ENCODE measurements around the gene DDAH2.

DNA sequence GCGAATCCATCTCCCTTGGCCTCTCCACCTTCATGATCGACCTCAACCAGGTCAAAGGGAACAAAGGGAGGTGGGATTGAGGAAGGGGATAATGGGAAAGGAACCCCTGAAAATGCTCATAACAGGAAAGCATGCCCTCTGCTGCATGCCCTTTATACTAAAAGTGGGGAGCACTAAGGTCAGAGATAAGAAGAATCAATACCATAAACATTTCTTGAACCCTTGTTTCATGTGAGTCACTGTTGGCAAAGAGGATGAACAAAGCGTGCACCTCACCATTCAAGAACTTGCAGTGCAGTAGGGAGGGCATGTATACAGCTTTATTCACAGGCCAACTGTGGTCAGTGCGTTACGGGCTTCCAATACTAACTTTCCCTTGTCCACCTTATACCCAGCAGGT, 31.7 kb upstream of the DDAH2 start:
- TF ChIP-seq, protein P1, sequence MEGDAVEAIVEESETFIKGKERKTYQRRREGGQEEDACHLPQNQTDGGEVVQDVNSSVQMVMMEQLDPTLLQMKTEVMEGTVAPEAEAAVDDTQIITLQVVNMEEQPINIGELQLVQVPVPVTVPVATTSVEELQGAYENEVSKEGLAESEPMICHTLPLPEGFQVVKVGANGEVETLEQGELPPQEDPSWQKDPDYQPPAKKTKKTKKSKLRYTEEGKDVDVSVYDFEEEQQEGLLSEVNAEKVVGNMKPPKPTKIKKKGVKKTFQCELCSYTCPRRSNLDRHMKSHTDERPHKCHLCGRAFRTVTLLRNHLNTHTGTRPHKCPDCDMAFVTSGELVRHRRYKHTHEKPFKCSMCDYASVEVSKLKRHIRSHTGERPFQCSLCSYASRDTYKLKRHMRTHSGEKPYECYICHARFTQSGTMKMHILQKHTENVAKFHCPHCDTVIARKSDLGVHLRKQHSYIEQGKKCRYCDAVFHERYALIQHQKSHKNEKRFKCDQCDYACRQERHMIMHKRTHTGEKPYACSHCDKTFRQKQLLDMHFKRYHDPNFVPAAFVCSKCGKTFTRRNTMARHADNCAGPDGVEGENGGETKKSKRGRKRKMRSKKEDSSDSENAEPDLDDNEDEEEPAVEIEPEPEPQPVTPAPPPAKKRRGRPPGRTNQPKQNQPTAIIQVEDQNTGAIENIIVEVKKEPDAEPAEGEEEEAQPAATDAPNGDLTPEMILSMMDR (IDR thresholded peaks at IDR 0.05; ENCODE audit: borderline replicate concordance, extremely low read depth, low read length, poor library complexity, severe bottlenecking): no peak
- no peak for TF ChIP-seq EZH2 (IDR thresholded peaks at IDR 0.05; ENCODE audit: borderline replicate concordance, low read depth, low read length, severe bottlenecking)

All from DND-41 (cell line).